GM12878 (cell line): Measurements from ENCODE around the gene CTNS. TPM values are rescaled to one million over a fixed set of nuclear protein-coding genes. Genes with fewer than 3 reads are reported as not detected.

Experiments
- ATAC-seq: fragments of 200-7000 bp; cut with Tn5 transposase; 3 replicates; pipeline ENCODE4 v1.9.1; 2020; ENCODE audit warnings: mild to moderate bottlenecking, moderate library complexity
- BruUV-seq: library from RNA; stranded (reverse); fragments of 400-500 nt; replicated peaks from 2 replicates; lab custom pipeline; 2021; lab: Mats Ljungman, UMichigan
- CTCF ChIA-PET: fragments of 300-600 bp; sonication (Branson Sonifier 250); formaldehyde crosslinking; extraction: SDS; loops from one replicate; lab custom pipeline; 2021; ENCODE audit warnings: inconsistent platforms; lab: Yijun Ruan, JAX
- POLR2A ChIA-PET: fragments of 350-600 bp; formaldehyde crosslinking; extraction: SDS; loops from one replicate; lab custom pipeline; 2021; ENCODE audit warnings: inconsistent platforms; lab: Charles Lee
- RAD21 ChIA-PET: fragments of 300-600 bp; sonication (Branson Sonifier 250); formaldehyde crosslinking; loops from one replicate; lab custom pipeline; 2023; ENCODE audit warnings: antibody characterized with exemption; ENCODE audit not compliant: unreplicated experiment; lab: Charles Lee
- SMC1A ChIA-PET: fragments of 300-600 bp; sonication (Branson Sonifier 250); formaldehyde crosslinking; loops from one replicate; lab custom pipeline; 2023; ENCODE audit not compliant: unreplicated experiment, uncharacterized antibody; lab: Charles Lee
- DNase-seq: peaks from one replicate; pipeline ENCODE4 v3.0.0-alpha.2; 2011; ENCODE audit warnings: low read depth, low spot score
- FAIRE-seq: peaks from 3 replicates; lab custom pipeline; 2011; peaks lifted over from hg19 to GRCh38; lab: Jason Lieb, UNC
- H2AFZ ChIP-seq: 2 replicates; pipeline ENCODE4 v1.6.0; 2011; ENCODE audit warnings: low read depth, low read length, control low read depth; ENCODE audit not compliant: control insufficient read depth
- H3K27ac ChIP-seq: 2 replicates; pipeline ENCODE4 v1.5.1; 2011; ENCODE audit warnings: control low read depth; ENCODE audit not compliant: control insufficient read depth, insufficient read depth
- H3K27me3 ChIP-seq, 2 experiments: replicated peaks in 1 of 2; 2 replicates each; pipeline versions ENCODE4 v1.6.0 to v1.6.1; 2011; ENCODE audit warnings: low read length in 1 of 2; ENCODE audit not compliant: control insufficient read depth in 2 of 2, insufficient read depth in 2 of 2
- H3K36me3 ChIP-seq, 2 experiments: 2 replicates each; pipeline ENCODE4 v1.5.1; 2011; ENCODE audit warnings: low read length in 1 of 2; ENCODE audit not compliant: control insufficient read depth in 2 of 2, insufficient read depth in 2 of 2
- H3K4me1 ChIP-seq: 2 replicates; pipeline ENCODE4 v1.6.1; 2011; ENCODE audit warnings: mild to moderate bottlenecking, low read length, moderate library complexity, mixed read lengths; ENCODE audit not compliant: control insufficient read depth, insufficient read depth
- H3K4me2 ChIP-seq: 2 replicates; pipeline ENCODE4 v1.6.0; 2011; ENCODE audit warnings: control low read depth; ENCODE audit not compliant: control insufficient read depth, insufficient read depth
- H3K4me3 ChIP-seq: fragments of 200-600 bp; sonication (generic); 2 replicates; pipeline ENCODE4 v1.5.1; 2016
- H3K79me2 ChIP-seq: 2 replicates; pipeline ENCODE4 v1.6.0; 2011; ENCODE audit warnings: low read length; ENCODE audit not compliant: control insufficient read depth, insufficient read depth
- H3K9ac ChIP-seq: 2 replicates; pipeline ENCODE4 v1.8.0; 2011; ENCODE audit warnings: low read length, control low read depth, mixed read lengths; ENCODE audit not compliant: control insufficient read depth, insufficient read depth
- H3K9me3 ChIP-seq: replicated peaks from 3 replicates; pipeline ENCODE4 v1.5.1; 2011; ENCODE audit warnings: mild to moderate bottlenecking, low read length; ENCODE audit not compliant: control insufficient read depth, insufficient read depth
- H4K20me1 ChIP-seq: 2 replicates; pipeline ENCODE4 v1.6.0; 2011; ENCODE audit not compliant: control insufficient read depth, insufficient read depth
- PAX8 ChIP-seq: fragments of 450-650 bp; IDR thresholded peaks from 2 replicates; pipeline ENCODE4 v1.6.1; 2017; ENCODE audit warnings: mild to moderate bottlenecking, moderate library complexity
- POLR2AphosphoS5 ChIP-seq: IDR thresholded peaks from 2 replicates; pipeline ENCODE4 v1.6.1; 2011; ENCODE audit warnings: mild to moderate bottlenecking, low read length, inconsistent platforms
- SIX5 ChIP-seq: IDR thresholded peaks from 2 replicates; pipeline ENCODE4 v1.6.1; 2011; ENCODE audit warnings: mild to moderate bottlenecking, low read depth, low read length, moderate library complexity; ENCODE audit not compliant: severe bottlenecking
- SMAD1 ChIP-seq: fragments of 450-650 bp; IDR thresholded peaks from 2 replicates; pipeline ENCODE4 v1.6.1; 2018; ENCODE audit warnings: mild to moderate bottlenecking, low read depth; ENCODE audit not compliant: partially characterized antibody
- SUPT20H ChIP-seq: IDR thresholded peaks from 2 replicates; pipeline ENCODE4 v1.6.1; 2011; ENCODE audit warnings: low read depth, mild to moderate bottlenecking, low read length, moderate library complexity, borderline replicate concordance; ENCODE audit not compliant: control insufficient read depth
- TARDBP ChIP-seq: IDR thresholded peaks from 2 replicates; pipeline ENCODE4 v1.6.1; 2016; ENCODE audit warnings: borderline replicate concordance
- TBL1XR1 ChIP-seq: IDR thresholded peaks from 2 replicates; pipeline ENCODE4 v1.6.1; 2012; ENCODE audit warnings: low read depth, low read length, improper control_type of control experiment
- TCF3 ChIP-seq: IDR thresholded peaks from 2 replicates; pipeline ENCODE4 v1.6.1; 2012; ENCODE audit warnings: low read depth, mild to moderate bottlenecking, low read length, borderline replicate concordance; ENCODE audit not compliant: insufficient read depth
- ZNF274 ChIP-seq: IDR thresholded peaks from one replicate; pipeline ENCODE4 v1.8.0; 2011; ENCODE audit not compliant: insufficient read length, insufficient read depth
- WGBS: methylation state at CpG from one replicate; pipeline ENCODE4 v1.1.6; 2016; ENCODE audit warnings: low lambda C conversion rate; ENCODE audit not compliant: insufficient replicate concordance, insufficient coverage; ENCODE audit errors: missing lambda C conversion rate; 5-methylcytosine and 5-hydroxymethylcytosine counted together
- in situ Hi-C: fragments of 300-500 bp; cut with MboI; formaldehyde crosslinking; loops from 9 replicates; pipeline ENCODE4 v1.14.3; 2018; ENCODE audit warnings: mixed read lengths
- intact Hi-C: fragments of 100-400 bp; cut with micrococcal nuclease; formaldehyde crosslinking; loops from one replicate; pipeline ENCODE4 v1.14.2; 2022; ENCODE audit not compliant: unreplicated experiment
- polyA plus RNA-seq, 11 experiments: library from polyadenylated mRNA; depleted of rRNA in 4 of 11; unstranded in 6 of 11; stranded (reverse) in 5 of 11; fragments of >200 nt; fragmentation: Nextera tagmentation in 4 of 11; fragmentation: Illumina TruSeq in 1 of 11; extraction: Ambion mirVana in 4 of 11; extraction: Trizol in 1 of 11; gene quantifications; 1 replicate in 1 of 11; 2 replicates in 10 of 11; pipeline versions ENCODE4 v1.2.1 to v1.2.3, GENCODE V29; 2011 to 2016; ENCODE audit warnings: inconsistent platforms in 2 of 11, missing spikeins in 2 of 11, low read depth in 1 of 11
- total RNA-seq, 4 experiments: library from RNA; depleted of rRNA in 3 of 4; stranded (reverse); fragments of >200 nt in 3 of 4; fragmentation: Illumina TruSeq in 1 of 4; extraction: Trizol in 1 of 4; gene quantifications; 2 replicates each; pipeline versions ENCODE4 v1.2.1 to v1.2.3, GENCODE V29; 2013 to 2021
- TF ChIP-seq, protein P1 (sequence below): IDR thresholded peaks from 2 replicates; pipeline ENCODE4 v1.6.1; 2011; ENCODE audit warnings: borderline replicate concordance, low read depth, mild to moderate bottlenecking, moderate library complexity, low read length; ENCODE audit not compliant: insufficient read depth, poor library complexity, severe bottlenecking

The CTNS gene
- total and polyA plus RNA-seq, 10 of the 15 experiments (the other 5 are each of a cell fraction or from before 2014, with no cell fraction given): 0.92 to 10.7 (median 6.4) TPM

DNA sequence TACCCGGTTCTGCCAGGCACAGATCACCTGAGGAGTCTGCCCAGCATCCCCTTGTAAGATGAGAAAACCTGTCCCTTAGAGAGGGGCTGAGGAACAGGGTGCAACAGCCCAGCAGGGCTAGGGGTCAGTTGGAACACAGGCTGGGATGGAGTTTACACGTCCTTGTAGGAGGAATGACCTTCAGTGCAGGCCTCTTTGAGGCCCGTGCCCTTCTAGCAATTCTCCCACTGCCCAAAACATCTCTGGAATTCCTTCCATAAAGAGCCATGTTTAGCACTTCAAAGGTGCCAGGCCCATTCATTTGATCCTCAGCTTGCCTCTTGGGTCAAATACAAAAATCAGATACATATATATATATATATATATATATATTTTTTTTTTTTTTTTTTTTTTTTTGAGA is 4.5 kb downstream of the CTNS start (continued):
- TF ChIP-seq SMAD1 (no peak), TARDBP (no peak), ZNF274 (no peak), SUPT20H (no peak), TBL1XR1 (no peak), PAX8 (no peak)

DNA sequence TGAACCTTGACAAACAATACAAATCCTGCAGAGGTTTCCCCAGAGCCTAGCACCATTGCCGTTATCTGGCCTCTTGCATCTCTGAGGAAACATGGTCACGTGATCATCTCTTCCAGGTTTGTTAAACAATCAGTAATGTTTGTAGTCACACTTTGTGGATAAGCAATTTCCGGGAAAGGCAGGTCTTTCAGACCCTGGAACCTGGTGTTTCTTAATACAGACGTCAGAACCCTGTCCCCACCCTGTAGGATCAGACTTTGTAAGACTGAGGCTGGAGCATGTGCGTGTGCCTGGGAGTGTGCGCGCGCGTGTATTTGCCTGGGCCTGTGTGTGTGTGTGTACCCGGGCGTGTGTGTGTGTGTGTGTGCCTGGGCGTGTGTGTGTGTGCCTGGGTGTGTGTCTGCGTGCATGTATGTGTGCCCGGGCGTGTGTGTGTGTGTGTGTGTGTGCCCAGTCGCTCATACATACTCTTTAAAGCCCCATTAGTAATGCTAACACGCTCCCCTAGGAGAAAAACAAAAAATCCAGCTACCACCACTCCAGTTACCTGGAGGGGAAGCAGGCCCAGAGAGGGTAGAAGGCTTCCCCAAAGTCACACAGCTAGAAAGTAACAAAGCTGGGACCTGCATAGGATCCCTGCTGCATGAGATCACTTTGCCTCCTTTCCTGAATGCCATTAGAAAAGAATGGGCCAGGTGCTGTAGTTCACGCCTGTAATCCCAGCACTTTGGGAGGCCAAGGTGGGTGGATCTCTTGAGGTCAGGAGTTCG is 5.3 kb downstream of the CTNS start:
- no peak for TF ChIP-seq SIX5
- no peak for TF ChIP-seq POLR2AphosphoS5
- TF ChIP-seq TCF3: 0 out of 2 replicates have a peak, but pooled peaks have one; percentile 13
- TF ChIP-seq, protein P1, sequence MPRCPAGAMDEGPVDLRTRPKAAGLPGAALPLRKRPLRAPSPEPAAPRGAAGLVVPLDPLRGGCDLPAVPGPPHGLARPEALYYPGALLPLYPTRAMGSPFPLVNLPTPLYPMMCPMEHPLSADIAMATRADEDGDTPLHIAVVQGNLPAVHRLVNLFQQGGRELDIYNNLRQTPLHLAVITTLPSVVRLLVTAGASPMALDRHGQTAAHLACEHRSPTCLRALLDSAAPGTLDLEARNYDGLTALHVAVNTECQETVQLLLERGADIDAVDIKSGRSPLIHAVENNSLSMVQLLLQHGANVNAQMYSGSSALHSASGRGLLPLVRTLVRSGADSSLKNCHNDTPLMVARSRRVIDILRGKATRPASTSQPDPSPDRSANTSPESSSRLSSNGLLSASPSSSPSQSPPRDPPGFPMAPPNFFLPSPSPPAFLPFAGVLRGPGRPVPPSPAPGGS: peak; percentile 70
- no peak overlapping the region for H3K4me2 ChIP-seq
- H3K4me3 ChIP-seq: no peak overlapping the region
- SMC1A ChIA-PET: no interaction called here
- no peak for ATAC-seq
- no peaks in the 10 kb centered on the region for H3K27me3 ChIP-seq
- DNase-seq: no peak
- WGBS: 88% methylated on average over 18 of the region's 19 CpGs
- H2AFZ ChIP-seq: no peak overlapping the region
- H3K36me3 ChIP-seq: no peaks in the 10 kb centered on the region
- no TSS peak for BruUV-seq
- no peak overlapping the region for H3K9ac ChIP-seq
- H4K20me1 ChIP-seq: no peaks in the 10 kb centered on the region
- RAD21 ChIA-PET: no interaction called here
- FAIRE-seq: no peak
- CTCF ChIA-PET: no interaction called here
- H3K27ac ChIP-seq: no peak overlapping the region
- in situ Hi-C loops: loop anchor here (5.0 kb wide), 1 partner anchor 600 kb away; no protein-coding TSS in a partner anchor
- POLR2A ChIA-PET: no interaction called here
- H3K79me2 ChIP-seq: no peaks in the 10 kb centered on the region
- intact Hi-C loops: loop anchor here (10.0 kb wide), 1 partner anchor 597 kb away; no protein-coding TSS in a partner anchor
- H3K4me1 ChIP-seq: peaks cover 8% of the 10 kb centered on the region
- H3K9me3 ChIP-seq: no peaks in the 10 kb centered on the region
